IMR-90 (cell line): Measurements from ENCODE around the gene YBX2. TPM values are rescaled to one million over a fixed set of nuclear protein-coding genes. Genes with fewer than 3 reads are reported as not detected.

Experiments used
- ATAC-seq: fragments of 200-7000 bp; cut with Tn5 transposase; 2 replicates; pipeline ENCODE4 v1.9.1; 2020; ENCODE audit warnings: low read depth, mild to moderate bottlenecking, moderate library complexity
- BruUV-seq: library from RNA; stranded (reverse); fragments of 400-500 nt; replicated peaks from 2 replicates; lab custom pipeline; 2021; lab: Mats Ljungman, UMichigan
- CTCF ChIA-PET: fragments of 300-600 bp; formaldehyde crosslinking; extraction: SDS; loops from one replicate; lab custom pipeline; 2021; ENCODE audit warnings: antibody characterized with exemption; lab: Yijun Ruan, JAX
- POLR2A ChIA-PET: fragments of 300-600 bp; sonication (Branson Sonifier 250); formaldehyde crosslinking; loops from one replicate; lab custom pipeline; 2022; ENCODE audit warnings: antibody characterized with exemption; ENCODE audit not compliant: unreplicated experiment; lab: Charles Lee
- DNase-seq: peaks from one replicate; pipeline ENCODE4 v3.0.0; 2013
- H2AFZ ChIP-seq: replicated peaks from 2 replicates; pipeline ENCODE3; 2013; ENCODE audit warnings: low read length, mild to moderate bottlenecking; ENCODE audit not compliant: poor library complexity
- H2AK5ac ChIP-seq: 2 replicates; pipeline ENCODE4 v1.6.1; 2013; ENCODE audit warnings: low read depth, low read length, inconsistent platforms
- H2AK9ac ChIP-seq: replicated peaks from 2 replicates; pipeline ENCODE3; 2013; ENCODE audit warnings: mild to moderate bottlenecking, low read depth, low read length, moderate library complexity; ENCODE audit not compliant: poor library complexity
- H2BK120ac ChIP-seq: 2 replicates; pipeline ENCODE4 v1.6.1; 2013; ENCODE audit warnings: low read depth, low read length, inconsistent platforms
- H2BK15ac ChIP-seq: 3 replicates; pipeline ENCODE4 v1.6.1; 2013; ENCODE audit warnings: low read depth, low read length, inconsistent platforms
- H2BK20ac ChIP-seq: 2 replicates; pipeline ENCODE4 v1.6.1; 2013; ENCODE audit warnings: low read depth, mild to moderate bottlenecking, inconsistent platforms, low read length, moderate library complexity
- H2BK5ac ChIP-seq: 2 replicates; pipeline ENCODE4 v1.6.1; 2013; ENCODE audit warnings: mild to moderate bottlenecking, low read depth, low read length, inconsistent platforms; ENCODE audit not compliant: poor library complexity, severe bottlenecking
- H3K14ac ChIP-seq: replicated peaks from 2 replicates; pipeline ENCODE4 v1.6.1; 2013; ENCODE audit warnings: low read depth, low read length, inconsistent platforms
- H3K18ac ChIP-seq: 2 replicates; pipeline ENCODE4 v1.6.1; 2013; ENCODE audit warnings: low read depth, low read length, control low read depth
- H3K23ac ChIP-seq: 2 replicates; pipeline ENCODE4 v1.6.1; 2013; ENCODE audit warnings: low read depth, low read length, inconsistent platforms
- H3K27ac ChIP-seq: 2 replicates; pipeline ENCODE4 v1.5.1; 2013; ENCODE audit warnings: mild to moderate bottlenecking, control low read depth, low read length; ENCODE audit not compliant: insufficient read depth
- H3K27me3 ChIP-seq: 2 replicates; pipeline ENCODE4 v1.6.1; 2013; ENCODE audit warnings: low read length; ENCODE audit not compliant: control insufficient read depth, insufficient read depth
- H3K36me3 ChIP-seq: 2 replicates; pipeline ENCODE4 v1.6.1; 2013; ENCODE audit warnings: low read length, mixed read lengths; ENCODE audit not compliant: control insufficient read depth, insufficient read depth
- H3K4ac ChIP-seq: 2 replicates; pipeline ENCODE4 v1.6.1; 2013; ENCODE audit warnings: low read depth, low read length, inconsistent platforms
- H3K4me1 ChIP-seq: 2 replicates; pipeline ENCODE4 v1.6.1; 2013; ENCODE audit warnings: low read length, mixed read lengths; ENCODE audit not compliant: control insufficient read depth, insufficient read depth
- H3K4me2 ChIP-seq: 2 replicates; pipeline ENCODE4 v1.6.1; 2013; ENCODE audit warnings: low read depth, mild to moderate bottlenecking, control low read depth, low read length, moderate library complexity
- H3K4me3 ChIP-seq: 2 replicates; pipeline ENCODE4 v1.5.1; 2013; ENCODE audit warnings: low read depth, mild to moderate bottlenecking, control low read depth, low read length, moderate library complexity; ENCODE audit not compliant: insufficient read depth
- H3K56ac ChIP-seq: 2 replicates; pipeline ENCODE4 v1.6.1; 2013; ENCODE audit warnings: low read length, inconsistent platforms; ENCODE audit not compliant: insufficient read depth; ENCODE audit errors: extremely low read depth
- H3K79me1 ChIP-seq, 2 experiments: 2 replicates each; pipeline ENCODE4 v1.6.1; 2013; ENCODE audit warnings: low read length in 2 of 2, inconsistent platforms in 1 of 2, low read depth in 1 of 2
- H3K9ac ChIP-seq: 2 replicates; pipeline ENCODE4 v1.6.1; 2013; ENCODE audit warnings: low read depth, low read length, control low read depth
- H3K9me1 ChIP-seq: 2 replicates; pipeline ENCODE4 v1.6.1; 2013; ENCODE audit warnings: low read length, inconsistent platforms; ENCODE audit not compliant: insufficient read depth
- H3K9me3 ChIP-seq: 2 replicates; pipeline ENCODE4 v1.6.1; 2013; ENCODE audit warnings: low read length; ENCODE audit not compliant: control insufficient read depth, insufficient read depth
- H4K20me1 ChIP-seq: 2 replicates; pipeline ENCODE4 v1.6.1; 2013; ENCODE audit warnings: low read length, inconsistent platforms; ENCODE audit not compliant: insufficient read depth
- H4K5ac ChIP-seq: 2 replicates; pipeline ENCODE4 v1.6.1; 2013; ENCODE audit warnings: mild to moderate bottlenecking, low read depth, low read length, control low read depth
- H4K8ac ChIP-seq, 2 experiments: 2 replicates each; pipeline ENCODE4 v1.6.1; 2013; ENCODE audit warnings: low read depth in 2 of 2, low read length in 2 of 2, control low read depth in 1 of 2, inconsistent platforms in 1 of 2
- H4K91ac ChIP-seq: 2 replicates; pipeline ENCODE4 v1.6.1; 2013; ENCODE audit warnings: low read depth, low read length, inconsistent platforms; ENCODE audit not compliant: insufficient read depth
- BHLHE40 ChIP-seq: fragments of 150-350 bp; IDR thresholded peaks from 2 replicates; pipeline ENCODE4 v1.6.1; 2016; ENCODE audit warnings: mild to moderate bottlenecking, low read depth, low read length
- MAZ ChIP-seq: IDR thresholded peaks from 2 replicates; pipeline ENCODE4 v1.6.1; 2012; ENCODE audit warnings: low read depth, mild to moderate bottlenecking, low read length, improper control_type of control experiment, moderate library complexity, borderline replicate concordance
- MXI1 ChIP-seq: IDR thresholded peaks from 2 replicates; pipeline ENCODE4 v1.6.1; 2012; ENCODE audit warnings: low read depth, mild to moderate bottlenecking, low read length, moderate library complexity, borderline replicate concordance
- POLR2A ChIP-seq: IDR thresholded peaks from 2 replicates; pipeline ENCODE4 v1.6.1; 2012; ENCODE audit warnings: mild to moderate bottlenecking, low read depth, low read length
- RFX5 ChIP-seq: IDR thresholded peaks from 2 replicates; pipeline ENCODE4 v1.8.0; 2012; ENCODE audit warnings: low read depth, mild to moderate bottlenecking, low read length, moderate library complexity
- WGBS, 2 experiments: methylation state at CpG; one replicate each; pipeline versions ENCODE4 v1.1.5 to v1.1.7; 2013; ENCODE audit warnings: missing lambda C conversion rate in 2 of 2; ENCODE audit not compliant: insufficient read length in 1 of 2; ENCODE audit errors: extremely low coverage in 2 of 2; 5-methylcytosine and 5-hydroxymethylcytosine counted together
- dilution Hi-C: fragments of 300-500 bp; cut with HindIII; formaldehyde crosslinking; loops from one replicate; pipeline ENCODE4 v1.14.3; 2018; ENCODE audit warnings: low sequenced_read_pairs; ENCODE audit not compliant: unreplicated experiment
- in situ Hi-C: fragments of 300-500 bp; cut with MboI; formaldehyde crosslinking; loops from 3 replicates; pipeline ENCODE4 v1.14.3; 2019; ENCODE audit warnings: low sequenced_read_pairs, inconsistent platforms, mixed read lengths
- intact Hi-C: fragments of 100-400 bp; cut with micrococcal nuclease; formaldehyde crosslinking; loops from 2 replicates; pipeline ENCODE4 v1.10.0; 2022
- polyA plus RNA-seq, 3 experiments: library from polyadenylated mRNA; depleted of rRNA; stranded (reverse); fragments of >200 nt; gene quantifications; 2 replicates each; pipeline ENCODE4 v1.2.3, GENCODE V29; 2012; ENCODE audit warnings: low replicate concordance in 1 of 3
- total RNA-seq: library from RNA; depleted of rRNA; stranded (reverse); fragments of >200 nt; gene quantifications from 2 replicates; pipeline ENCODE4 v1.2.3, GENCODE V29; 2012
- TF ChIP-seq, protein P1 (sequence below): fragments of 150-350 bp; IDR thresholded peaks from 2 replicates; pipeline ENCODE4 v1.6.1; 2016; ENCODE audit warnings: low read depth, mild to moderate bottlenecking, low read length, moderate library complexity, borderline replicate concordance

The YBX2 gene
- total and polyA plus RNA-seq, 2 of the 4 experiments (the other 2 are of a cell fraction) = 0.17 TPM; not detected in 1

- H3K18ac ChIP-seq = no peak within 1 kb of the TSS
- H3K4ac ChIP-seq = no peak within 1 kb of the TSS
- H2BK120ac ChIP-seq = no peak within 1 kb of the TSS
- 0% methylated on average over 30 of the region's 71 CpGs; no CpG with 5 or more reads in 1 of the 2 experiments for WGBS, 2 experiments
- no peak within 1 kb of the TSS for H2BK5ac ChIP-seq
- ChIA-PET POLR2A (no interaction called here), CTCF (interaction anchor here (2.7 kb wide), 1 partner anchor 15 kb away, joined by 17 read pairs; no protein-coding TSS in a partner anchor)
- no peak within 1 kb of the TSS for H3K27ac ChIP-seq
- H4K5ac ChIP-seq = no peak within 1 kb of the TSS
- no peaks in the 10 kb centered on the region for H3K9me1 ChIP-seq
- TF ChIP-seq MXI1 = peak; percentile 99
- TF ChIP-seq BHLHE40 = no peak
- TF ChIP-seq, protein P1, sequence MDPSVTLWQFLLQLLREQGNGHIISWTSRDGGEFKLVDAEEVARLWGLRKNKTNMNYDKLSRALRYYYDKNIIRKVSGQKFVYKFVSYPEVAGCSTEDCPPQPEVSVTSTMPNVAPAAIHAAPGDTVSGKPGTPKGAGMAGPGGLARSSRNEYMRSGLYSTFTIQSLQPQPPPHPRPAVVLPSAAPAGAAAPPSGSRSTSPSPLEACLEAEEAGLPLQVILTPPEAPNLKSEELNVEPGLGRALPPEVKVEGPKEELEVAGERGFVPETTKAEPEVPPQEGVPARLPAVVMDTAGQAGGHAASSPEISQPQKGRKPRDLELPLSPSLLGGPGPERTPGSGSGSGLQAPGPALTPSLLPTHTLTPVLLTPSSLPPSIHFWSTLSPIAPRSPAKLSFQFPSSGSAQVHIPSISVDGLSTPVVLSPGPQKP = no peak
- peak; percentile 45; the same call in 1 of the 2 replicates for TF ChIP-seq MAZ
- peak; percentile 15; the same call in 1 of the 2 replicates for TF ChIP-seq POLR2A
- no peak for TF ChIP-seq RFX5
- H4K8ac ChIP-seq = no peak within 1 kb of the TSS
- peaks cover 2% of the 10 kb centered on the region; the same call in 1 of the 2 replicates for H3K4me1 ChIP-seq
- peak within 1 kb of the TSS; percentile 91 for H2AFZ ChIP-seq
- dilution Hi-C loops (no loop called here), intact Hi-C loops (loop anchor here (2.0 kb wide), 1 partner anchor 307 kb away; no protein-coding TSS in a partner anchor), in situ Hi-C loops (no loop called here)
- ATAC-seq (peak; percentile 94), DNase-seq (peak; percentile 90)
- no peak within 1 kb of the TSS for H3K23ac ChIP-seq
- no peak within 1 kb of the TSS for H2BK20ac ChIP-seq
- BruUV-seq = no TSS peak
- H2BK15ac ChIP-seq = no peak within 1 kb of the TSS
- H3K9ac ChIP-seq = no peak within 1 kb of the TSS
- peak within 1 kb of the TSS; percentile 81 for H3K4me2 ChIP-seq
- H3K79me1 ChIP-seq = no peaks in the 10 kb centered on the region
- no peak within 1 kb of the TSS for H3K14ac ChIP-seq
- H3K56ac ChIP-seq = no peak within 1 kb of the TSS
- no peaks in the 10 kb centered on the region for H3K9me3 ChIP-seq
- no peak within 1 kb of the TSS for H4K91ac ChIP-seq
- no peaks in the 10 kb centered on the region for H4K20me1 ChIP-seq
- H3K36me3 ChIP-seq = no peaks in the 10 kb centered on the region
- H2AK9ac ChIP-seq = peak within 1 kb of the TSS; percentile 79
- no peak within 1 kb of the TSS for H2AK5ac ChIP-seq
- peaks cover 28% of the 10 kb centered on the region; the same call in 1 of the 2 replicates for H3K27me3 ChIP-seq
- peak within 1 kb of the TSS; percentile 33 for H3K4me3 ChIP-seq
Measured at GRCh38 chr17:7281074-7281952, 13.1 kb downstream of the YBX2 start, which contains the start of gene SLC2A4. Gene SLC2A4 (plus strand): TSS chr17:7281718. CDS start chr17:7281935, 217 bp downstream.
